OCI-LY1 (cell line): ENCODE measurements around the gene KLHL6.
A peak's percentile ranks its signal among the peaks of the same experiment; 100 is the strongest.

ENCODE experiments used
- H2AFZ ChIP-seq: fragments of 200-600 bp; sonication (generic), shearing (Covaris generic); 2 replicates; pipeline ENCODE4 v1.6.0; 2014; ENCODE audit warnings: antibody characterized with exemption, mild to moderate bottlenecking, low read length
- H3F3A ChIP-seq: fragments of 200-600 bp; sonication (generic), shearing (Covaris generic); 2 replicates; pipeline ENCODE4 v1.6.0; 2014; ENCODE audit warnings: mild to moderate bottlenecking, antibody characterized with exemption, low read length, moderate library complexity; ENCODE audit not compliant: insufficient read depth
- H3K27ac ChIP-seq: fragments of 200-600 bp; sonication (generic); 2 replicates; pipeline ENCODE4 v1.5.1; 2014; ENCODE audit warnings: low read length, mixed run types, mild to moderate bottlenecking, low read depth; ENCODE audit not compliant: poor library complexity, severe bottlenecking
- H3K27me3 ChIP-seq: fragments of 200-600 bp; sonication (generic); 2 replicates; pipeline ENCODE4 v1.6.0; 2014; ENCODE audit warnings: antibody characterized with exemption, mild to moderate bottlenecking, low read length, moderate library complexity; ENCODE audit not compliant: insufficient read depth
- H3K36me3 ChIP-seq: fragments of 200-600 bp; sonication (generic); 2 replicates; pipeline ENCODE4 v1.6.1; 2014; ENCODE audit warnings: mild to moderate bottlenecking, antibody characterized with exemption, low read length, moderate library complexity, mixed read lengths; ENCODE audit not compliant: insufficient read depth
- H3K4me1 ChIP-seq: fragments of 200-600 bp; sonication (generic); 2 replicates; pipeline ENCODE4 v1.5.1; 2014; ENCODE audit warnings: mild to moderate bottlenecking, low read length, moderate library complexity; ENCODE audit not compliant: insufficient read depth, severe bottlenecking
- H3K4me2 ChIP-seq: fragments of 200-600 bp; sonication (generic), shearing (Covaris generic); 2 replicates; pipeline ENCODE4 v1.6.1; 2014; ENCODE audit warnings: low read length
- H3K4me3 ChIP-seq: fragments of 200-600 bp; sonication (generic); 2 replicates; pipeline ENCODE4 v1.5.1; 2014; ENCODE audit warnings: low read length, low read depth, mild to moderate bottlenecking, mixed read lengths; ENCODE audit not compliant: poor library complexity, severe bottlenecking
- H3K79me2 ChIP-seq: fragments of 200-600 bp; shearing (Covaris generic); 2 replicates; pipeline ENCODE4 v1.6.1; 2016; ENCODE audit warnings: mixed run types, low read length, mixed read lengths; ENCODE audit not compliant: insufficient read depth
- H3K9ac ChIP-seq: fragments of 200-600 bp; sonication (generic), shearing (Covaris generic); 2 replicates; pipeline ENCODE4 v1.6.1; 2014; ENCODE audit warnings: mild to moderate bottlenecking, low read length, mixed read lengths
- H3K9me2 ChIP-seq: fragments of 200-600 bp; sonication (generic), shearing (Covaris generic); 2 replicates; pipeline ENCODE4 v1.6.1; 2014; ENCODE audit warnings: low read depth, mild to moderate bottlenecking, low read length, mixed read lengths
- H3K9me3 ChIP-seq: fragments of 200-600 bp; shearing (Covaris generic); 2 replicates; pipeline ENCODE4 v1.6.1; 2014; ENCODE audit warnings: low read length, mixed read lengths
- H4K20me1 ChIP-seq: fragments of 200-600 bp; sonication (generic), shearing (Covaris generic); 2 replicates; pipeline ENCODE4 v1.6.0; 2016; ENCODE audit warnings: mild to moderate bottlenecking, low read length; ENCODE audit not compliant: insufficient read depth
- EZH2 ChIP-seq: fragments of 200-600 bp; sonication (generic), shearing (Covaris generic); IDR thresholded peaks from 2 replicates; pipeline ENCODE4 v1.8.0; 2017; ENCODE audit warnings: borderline replicate concordance, mixed run types, mild to moderate bottlenecking, antibody characterized with exemption, low read length, moderate library complexity, mixed read lengths
- TF ChIP-seq, protein P1 (sequence below): fragments of 200-600 bp; sonication (generic), shearing (Covaris generic); IDR thresholded peaks from 2 replicates; pipeline ENCODE4 v1.5.1; 2017; ENCODE audit warnings: mild to moderate bottlenecking, antibody characterized with exemption, low read length, moderate library complexity, mixed read lengths

KLHL6 gene

DNA sequence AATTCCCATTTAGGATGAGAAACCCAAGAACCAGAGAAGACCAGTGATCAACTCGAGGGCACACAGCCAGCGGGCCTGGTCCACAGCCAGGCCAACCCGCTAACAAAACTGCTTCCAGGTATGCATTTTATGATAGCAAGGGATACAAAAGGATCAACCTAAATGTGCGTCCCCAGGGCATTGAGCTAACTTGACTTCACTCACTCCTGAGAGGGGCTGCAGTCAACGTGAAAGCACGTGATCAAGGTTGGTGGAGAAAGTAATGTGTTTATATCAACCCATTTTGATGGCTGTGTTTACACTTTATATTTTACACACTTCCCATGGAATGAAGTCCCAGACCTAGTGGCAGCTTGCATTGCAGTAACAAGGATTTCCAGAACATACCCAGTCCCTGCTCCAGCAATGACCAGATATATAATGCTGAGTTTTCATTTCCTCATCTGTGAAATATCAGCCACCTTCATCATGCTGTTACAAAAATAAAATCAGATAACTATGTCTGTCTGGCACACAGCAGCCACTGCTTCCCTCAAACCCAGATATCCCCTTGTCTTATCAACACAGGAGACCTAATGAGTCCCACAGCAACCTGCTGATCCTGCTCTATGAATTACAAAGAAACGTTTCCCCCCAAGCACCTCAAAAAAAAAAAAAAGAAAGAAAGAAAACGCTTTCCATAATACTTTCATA, 2.0 kb downstream of the KLHL6 start:
- peak overlapping the region; percentile 97 for H3K4me2 ChIP-seq

DNA sequence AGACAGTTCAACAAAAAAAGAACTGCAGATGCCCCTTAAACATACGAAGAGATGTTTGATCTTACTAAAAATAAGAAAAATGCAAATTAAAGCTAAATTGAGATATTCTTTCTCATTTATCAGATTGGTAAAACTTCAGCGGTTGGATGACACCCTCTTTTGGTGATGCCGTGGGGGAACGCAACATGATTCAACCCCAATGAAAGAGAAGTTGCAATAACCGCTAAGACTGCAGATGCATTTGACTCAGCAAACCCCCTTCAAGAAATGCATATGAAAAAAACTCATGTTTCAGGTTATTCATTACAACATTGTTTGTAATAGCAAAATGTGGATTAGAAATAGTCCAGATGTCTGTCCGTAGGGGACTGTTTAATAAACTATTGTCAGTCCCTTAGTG, 3.6 kb downstream of the KLHL6 start:
- 0 out of 2 replicates have a peak, but pooled peaks cover 5% of the 10 kb centered on the region for H3F3A ChIP-seq
- no peaks in the 10 kb centered on the region for H4K20me1 ChIP-seq
- H3K9me2 ChIP-seq: no peaks in the 10 kb centered on the region
- peak overlapping the region; percentile 94 for H3K4me3 ChIP-seq
- H3K4me1 ChIP-seq: peaks cover 76% of the 10 kb centered on the region
- H3K9ac ChIP-seq: peak overlapping the region; percentile 86
- no peak overlapping the region for H2AFZ ChIP-seq
- H3K36me3 ChIP-seq: peaks cover 63% of the 10 kb centered on the region
- TF ChIP-seq, protein P1, sequence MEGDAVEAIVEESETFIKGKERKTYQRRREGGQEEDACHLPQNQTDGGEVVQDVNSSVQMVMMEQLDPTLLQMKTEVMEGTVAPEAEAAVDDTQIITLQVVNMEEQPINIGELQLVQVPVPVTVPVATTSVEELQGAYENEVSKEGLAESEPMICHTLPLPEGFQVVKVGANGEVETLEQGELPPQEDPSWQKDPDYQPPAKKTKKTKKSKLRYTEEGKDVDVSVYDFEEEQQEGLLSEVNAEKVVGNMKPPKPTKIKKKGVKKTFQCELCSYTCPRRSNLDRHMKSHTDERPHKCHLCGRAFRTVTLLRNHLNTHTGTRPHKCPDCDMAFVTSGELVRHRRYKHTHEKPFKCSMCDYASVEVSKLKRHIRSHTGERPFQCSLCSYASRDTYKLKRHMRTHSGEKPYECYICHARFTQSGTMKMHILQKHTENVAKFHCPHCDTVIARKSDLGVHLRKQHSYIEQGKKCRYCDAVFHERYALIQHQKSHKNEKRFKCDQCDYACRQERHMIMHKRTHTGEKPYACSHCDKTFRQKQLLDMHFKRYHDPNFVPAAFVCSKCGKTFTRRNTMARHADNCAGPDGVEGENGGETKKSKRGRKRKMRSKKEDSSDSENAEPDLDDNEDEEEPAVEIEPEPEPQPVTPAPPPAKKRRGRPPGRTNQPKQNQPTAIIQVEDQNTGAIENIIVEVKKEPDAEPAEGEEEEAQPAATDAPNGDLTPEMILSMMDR: peak; percentile 29; the same call in 1 of the 2 replicates
- TF ChIP-seq EZH2: no peak
- no peaks in the 10 kb centered on the region for H3K27me3 ChIP-seq
- H3K27ac ChIP-seq: peak overlapping the region; percentile 95
- H3K79me2 ChIP-seq: peaks cover 83% of the 10 kb centered on the region
- H3K9me3 ChIP-seq: no peaks in the 10 kb centered on the region
- H3K4me2 ChIP-seq: peak overlapping the region; percentile 97

More for the DNA sequence above, 2.0 kb downstream of the KLHL6 start:
- no peaks in the 10 kb centered on the region for H4K20me1 ChIP-seq
- H3K4me3 ChIP-seq: peak overlapping the region; percentile 94
- no peaks in the 10 kb centered on the region for H3K9me2 ChIP-seq
- peaks cover 48% of the 10 kb centered on the region for H3K36me3 ChIP-seq
- no peak overlapping the region for H2AFZ ChIP-seq
- peak overlapping the region; percentile 95 for H3K27ac ChIP-seq
- no peaks in the 10 kb centered on the region for H3K27me3 ChIP-seq
- H3K9ac ChIP-seq: peak overlapping the region; percentile 86
- H3K9me3 ChIP-seq: no peaks in the 10 kb centered on the region
- TF ChIP-seq, protein P1: no peak
- TF ChIP-seq EZH2: no peak
- H3K79me2 ChIP-seq: peaks cover 68% of the 10 kb centered on the region
- H3F3A ChIP-seq: 0 out of 2 replicates have a peak, but pooled peaks cover 5% of the 10 kb centered on the region
- H3K4me1 ChIP-seq: peaks cover 69% of the 10 kb centered on the region

DNA sequence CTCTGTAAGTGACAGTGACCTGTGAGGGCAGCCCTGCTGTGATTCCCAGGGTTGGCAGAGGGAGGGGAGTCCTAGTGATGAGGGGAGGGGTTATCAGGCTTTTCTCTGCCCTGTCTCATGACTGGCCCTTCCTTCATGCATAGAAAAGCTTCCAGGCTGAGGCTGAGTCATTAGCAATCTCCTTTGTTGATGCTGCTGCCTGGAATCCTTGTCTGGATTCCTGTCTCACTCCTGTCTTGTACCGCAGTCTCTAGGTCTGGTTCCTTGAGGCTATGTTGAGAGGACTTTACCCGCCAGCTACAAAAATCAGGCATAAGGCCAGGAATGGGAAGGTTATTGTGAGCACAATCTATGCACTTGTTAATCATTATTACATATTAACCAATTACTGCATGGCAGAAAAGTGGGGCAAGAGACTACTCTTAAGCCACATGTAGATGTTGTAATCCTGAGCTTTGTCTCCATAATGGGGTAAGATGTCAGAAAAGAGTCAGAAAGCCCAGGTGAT, 7.2 kb downstream of the KLHL6 start:
- peaks cover 97% of the 10 kb centered on the region for H3K4me1 ChIP-seq
- H3F3A ChIP-seq: peaks cover 5% of the 10 kb centered on the region; the same call in 1 of the 2 replicates
- H3K36me3 ChIP-seq: peaks cover 81% of the 10 kb centered on the region
- H3K4me2 ChIP-seq: peak overlapping the region; percentile 15; the same call in 1 of the 2 replicates
- H3K9ac ChIP-seq: peak overlapping the region; percentile 8; the same call in 1 of the 2 replicates
- no peaks in the 10 kb centered on the region for H3K27me3 ChIP-seq
- peak overlapping the region; percentile 96 for H3K27ac ChIP-seq
- no peaks in the 10 kb centered on the region for H3K9me2 ChIP-seq
- no peak overlapping the region for H2AFZ ChIP-seq
- no peaks in the 10 kb centered on the region for H4K20me1 ChIP-seq
- H3K4me3 ChIP-seq: no peak overlapping the region
- TF ChIP-seq, protein P1: no peak
- no peak for TF ChIP-seq EZH2
- no peaks in the 10 kb centered on the region for H3K9me3 ChIP-seq
- peaks cover 98% of the 10 kb centered on the region for H3K79me2 ChIP-seq
